ENCODE results near the gene TMEM234.
"Not testable (repeated sequence)": the region's sequence is repeated elsewhere in the genome, so short reads cannot be mapped to it uniquely, and the experiment has no call there.

Gene TMEM234

GRCh38 chr1:32221980-32222755, at the start of gene TMEM234, which contains the start of gene EIF3I:
Gene TMEM234, minus strand, starts transcription at chr1:32222353. Its CDS starts 31 bp downstream, at chr1:32222322.
Gene EIF3I, plus strand, starts transcription at chr1:32222407. Its CDS starts 35 bp downstream, at chr1:32222442.
- DNase-seq: peak; percentile 61 to 83 (median 74)

DNA sequence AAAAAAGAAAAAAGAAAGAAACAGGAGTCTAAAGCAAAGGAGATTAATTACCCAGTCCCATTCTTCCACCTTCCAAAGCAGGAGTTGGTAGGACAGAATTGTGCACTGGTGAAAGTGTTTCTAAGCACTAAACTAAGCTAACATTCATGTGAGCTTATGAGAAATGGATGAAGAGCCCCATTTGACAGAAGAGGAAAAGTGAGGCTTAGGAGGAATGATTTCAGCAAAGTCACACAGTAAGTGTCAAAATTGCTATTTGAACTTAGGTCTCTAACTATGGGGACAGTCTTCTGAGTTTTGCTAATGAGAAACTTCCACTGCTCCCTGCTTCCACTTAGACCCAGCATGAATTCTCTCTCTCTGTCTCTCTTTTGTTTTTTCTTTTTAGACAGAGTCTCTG, 47.6 kb upstream of the TMEM234 start:
- DNase-seq: no peak

GRCh38 chr1:32266921-32267591, 44.9 kb upstream of the TMEM234 start:
- DNase-seq: no peak

DNA sequence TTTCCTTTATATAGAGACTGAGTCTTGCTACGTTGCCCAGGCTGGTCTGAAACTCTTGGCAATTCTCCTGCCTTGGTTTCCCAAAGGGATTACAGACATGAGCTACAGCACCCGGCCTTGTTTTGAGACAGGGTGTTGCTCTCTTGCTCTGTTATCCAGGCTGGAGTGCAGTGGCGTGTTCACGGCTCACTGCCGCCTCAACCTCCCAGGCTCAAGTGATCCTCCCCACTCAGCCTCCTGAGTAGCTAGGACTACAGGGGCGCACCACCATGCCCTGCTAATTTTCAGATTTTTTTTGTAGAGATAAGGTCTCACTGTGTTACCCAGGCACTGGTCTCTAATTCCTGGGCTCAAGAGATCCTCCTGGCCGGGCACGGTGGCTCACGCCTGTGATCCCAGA, 43.7 kb upstream of the TMEM234 start:
- DNase-seq: no peak

DNA sequence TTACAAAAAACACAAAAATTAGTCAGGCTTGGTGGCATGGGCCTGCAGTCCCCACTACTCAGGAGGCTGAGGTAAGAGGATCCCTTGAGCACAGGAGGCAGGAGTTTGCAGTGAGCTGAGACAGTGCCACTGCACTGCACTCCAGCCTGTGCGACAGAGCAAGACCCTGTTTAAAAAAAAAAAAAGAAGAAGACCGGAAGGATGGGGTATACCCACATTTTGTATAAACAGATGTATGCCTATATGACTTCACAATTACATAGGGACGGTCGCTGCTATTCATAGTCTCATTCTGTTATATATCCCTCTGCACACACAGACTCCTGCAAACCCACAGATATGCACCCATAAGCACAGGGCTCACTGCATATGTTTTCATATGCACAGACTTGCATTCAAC, 41.6 kb upstream of the TMEM234 start:
- DNase-seq: no peak

DNA sequence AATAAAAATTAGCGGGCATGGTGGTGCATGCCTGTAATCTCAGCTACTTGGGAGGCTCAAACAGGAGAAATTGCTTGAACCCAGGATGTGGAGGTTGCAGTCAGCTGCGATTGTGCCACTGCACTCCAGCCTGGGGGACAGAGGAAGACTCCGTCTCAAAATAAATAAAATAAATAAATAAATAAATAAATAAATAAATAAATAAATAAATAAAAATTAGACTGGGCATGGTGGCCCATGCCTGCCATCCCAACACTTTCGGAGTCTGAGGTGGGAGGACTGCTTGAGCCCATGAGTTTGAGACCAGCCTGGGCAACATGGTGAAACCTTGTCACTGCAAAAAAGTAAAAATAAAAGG, 41.1 kb upstream of the TMEM234 start:
- DNase-seq: not testable (repeated sequence)

DNA sequence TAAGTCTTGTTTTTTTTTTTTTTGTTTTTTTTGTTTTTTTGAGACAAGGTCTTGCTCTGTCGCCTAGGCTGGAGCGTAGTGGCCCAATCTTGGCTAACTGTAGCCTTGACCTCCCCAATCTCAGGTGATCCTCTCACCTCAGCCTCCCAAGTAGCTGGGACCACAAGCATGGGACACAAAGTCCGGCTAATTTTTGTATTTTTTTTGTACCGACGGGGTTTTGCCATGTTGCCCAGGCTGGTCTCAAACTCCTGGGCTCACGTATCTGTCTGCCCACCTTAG, 35.0 kb upstream of the TMEM234 start:
- DNase-seq: no peak

DNA sequence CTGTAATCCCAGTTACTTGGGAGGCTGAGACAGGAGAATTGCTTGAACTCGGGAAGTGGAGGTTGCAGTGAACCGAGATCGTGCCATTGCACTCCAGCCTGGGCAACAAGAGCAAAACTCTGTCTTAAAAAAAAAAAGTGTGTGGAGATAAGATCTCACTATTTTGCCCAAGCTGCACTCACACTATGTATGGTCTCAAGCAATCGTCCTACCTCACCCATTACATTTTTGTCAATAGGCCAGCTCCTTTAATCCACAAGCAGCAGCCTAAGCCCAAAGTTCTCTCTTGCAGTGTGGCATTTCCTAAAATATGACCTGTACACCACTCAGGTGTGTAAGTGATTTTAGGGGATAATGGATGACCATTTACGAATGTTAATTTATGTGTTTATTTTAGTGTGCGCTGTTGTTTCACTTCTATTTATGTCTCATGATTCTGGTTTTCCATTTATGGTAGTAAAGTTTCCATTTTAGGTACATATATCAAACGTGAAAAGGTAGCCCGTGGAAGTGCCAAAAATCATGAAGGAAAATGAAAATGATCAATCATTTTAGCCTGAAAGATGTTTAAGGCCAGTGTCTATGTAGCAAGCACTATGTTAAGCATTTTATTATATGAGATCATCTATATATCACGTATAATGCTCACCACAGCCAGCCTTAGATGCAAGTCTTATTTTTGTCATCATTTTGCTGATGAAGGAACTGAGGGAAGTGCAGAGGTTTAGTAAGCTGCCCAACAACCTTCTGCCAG, 34.5 kb upstream of the TMEM234 start:
- no peak for DNase-seq

DNA sequence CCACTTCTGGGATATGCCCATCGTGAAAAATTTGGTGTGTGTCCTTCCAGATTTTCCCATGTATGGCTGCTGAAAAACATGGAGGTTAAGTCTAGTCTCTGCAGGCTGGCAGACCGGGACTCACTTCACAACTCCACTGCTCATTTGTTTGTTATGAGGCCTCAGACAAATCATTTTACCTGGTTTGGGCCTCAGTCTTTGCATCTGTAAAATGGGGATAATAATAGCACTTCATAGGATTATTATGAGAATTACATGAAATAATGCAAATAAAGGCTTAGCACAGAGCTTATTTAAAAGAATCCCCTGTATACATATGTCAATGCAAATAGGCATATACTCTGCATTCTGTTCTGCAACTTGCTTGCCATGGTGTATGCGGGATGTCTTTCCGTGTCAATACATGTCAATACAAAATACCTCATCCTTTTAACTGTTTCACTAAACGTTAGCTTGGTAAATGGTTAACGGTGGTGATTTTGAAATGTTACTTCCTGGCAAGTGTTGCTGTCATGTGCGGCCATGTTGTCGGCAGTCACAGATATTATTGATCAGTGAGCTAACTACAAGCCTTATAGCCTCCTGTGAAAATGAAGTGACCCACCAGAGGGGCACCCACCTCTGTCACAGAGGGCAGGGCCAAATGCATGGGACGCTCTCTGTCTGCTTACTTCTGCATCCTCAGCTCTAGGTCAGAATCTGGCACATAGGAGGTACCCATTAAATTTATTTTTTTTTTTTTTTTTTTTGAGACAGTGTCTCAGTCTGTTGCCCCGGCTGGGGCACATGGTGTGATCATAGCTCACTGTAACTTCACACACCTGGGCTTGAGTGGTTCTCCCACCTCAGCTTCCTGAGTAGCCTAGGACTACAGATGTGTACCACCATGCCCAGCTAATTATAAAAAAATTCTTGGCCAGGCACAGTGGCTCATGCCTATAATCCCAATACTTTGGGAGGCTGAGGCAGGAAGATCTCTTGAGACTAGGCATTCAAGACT, 33.2 kb upstream of the TMEM234 start:
- DNase-seq: no peak

GRCh38 chr1:32250893-32251716, 29.0 kb upstream of the TMEM234 start, which contains the start of gene LCK:
Gene LCK, plus strand, starts transcription at chr1:32251265. Its CDS starts 23,065 bp downstream, at chr1:32274330.
- peak in 3 of 4 experiments; percentile 19 to 53 (median 37) for DNase-seq

- peak in 3 of 4 experiments; percentile 46 to 68 (median 64) for DNase-seq
Observed at GRCh38 chr1:32249831-32250525, 27.8 kb upstream of the TMEM234 start.

DNA sequence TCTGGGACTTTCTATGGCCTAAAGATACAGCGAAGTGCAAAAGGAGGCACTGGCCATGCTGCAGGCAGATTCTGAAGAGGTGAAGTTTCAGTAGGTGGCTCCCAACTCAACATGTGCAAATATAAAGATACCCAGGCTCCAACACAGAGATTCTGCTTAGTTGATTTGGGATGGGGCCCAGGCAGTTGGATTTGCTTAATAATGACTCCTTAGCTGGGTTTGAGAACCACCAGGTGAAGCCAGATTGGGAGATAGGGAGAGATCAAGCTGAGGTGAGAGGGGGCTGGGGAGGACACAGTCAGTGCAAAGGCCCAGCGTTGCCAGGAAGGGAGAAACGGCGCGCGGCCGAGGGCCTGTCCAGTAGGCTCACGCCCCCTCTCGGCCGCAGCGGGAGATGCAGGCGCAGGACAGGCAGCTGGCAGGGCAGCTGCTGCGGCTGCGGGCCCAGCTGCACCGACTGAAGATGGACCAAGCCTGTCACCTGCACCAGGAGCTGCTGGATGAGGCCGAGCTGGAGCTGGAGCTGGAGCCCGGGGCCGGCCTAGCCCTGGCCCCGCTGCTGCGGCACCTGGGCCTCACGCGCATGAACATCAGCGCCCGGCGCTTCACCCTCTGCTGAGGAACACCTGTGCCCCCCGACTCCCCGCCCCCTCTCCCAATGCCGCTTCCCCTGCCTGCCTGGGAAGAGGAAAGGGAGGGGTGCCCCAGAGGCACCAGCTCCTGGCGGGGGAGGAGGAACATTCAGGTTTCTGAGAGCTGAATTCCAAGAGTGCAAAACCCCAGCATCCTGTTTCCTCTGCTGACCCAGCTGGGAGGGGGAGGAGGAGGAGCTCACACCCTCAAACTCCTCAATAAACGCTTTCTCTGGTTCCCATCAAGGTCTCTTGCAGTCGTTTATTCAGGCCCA, 26.1 kb upstream of the TMEM234 start:
- peak; percentile 41 to 60 (median 48) for DNase-seq

- DNase-seq: no peak
Observed at GRCh38 chr1:32247452-32247851, 25.3 kb upstream of the TMEM234 start.

DNA sequence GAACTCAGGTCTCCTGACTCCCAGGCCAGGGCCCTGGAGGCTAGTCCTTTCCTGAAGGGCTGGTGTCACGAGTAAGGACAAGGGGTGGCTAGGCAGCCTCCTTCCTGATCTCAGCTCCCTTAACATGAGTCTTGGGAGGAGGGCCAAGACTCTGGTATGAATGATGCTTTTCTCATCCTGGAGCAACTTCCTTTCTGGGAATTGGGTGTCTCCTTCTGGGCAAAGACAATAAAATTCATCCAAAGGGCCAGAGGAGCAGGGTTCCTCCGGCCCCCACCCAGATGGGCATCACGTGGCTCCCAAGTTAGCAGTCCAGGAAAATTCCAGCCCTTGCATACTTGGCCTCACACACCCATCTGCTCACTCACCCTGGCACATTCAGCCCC, 24.7 kb upstream of the TMEM234 start, which contains the start of gene FAM167B:
FAM167B (plus strand) TSS at position 335 of the 386 bp plus-strand sequence. CDS start 200 bp downstream, outside the sequence.
- DNase-seq: no peak

GRCh38 chr1:32242341-32242851, 20.2 kb upstream of the TMEM234 start:
- no peak for DNase-seq

GRCh38 chr1:32241001-32241763, 19.0 kb upstream of the TMEM234 start:
- peak in 2 of 4 experiments; percentile 31 to 56 for DNase-seq

DNA sequence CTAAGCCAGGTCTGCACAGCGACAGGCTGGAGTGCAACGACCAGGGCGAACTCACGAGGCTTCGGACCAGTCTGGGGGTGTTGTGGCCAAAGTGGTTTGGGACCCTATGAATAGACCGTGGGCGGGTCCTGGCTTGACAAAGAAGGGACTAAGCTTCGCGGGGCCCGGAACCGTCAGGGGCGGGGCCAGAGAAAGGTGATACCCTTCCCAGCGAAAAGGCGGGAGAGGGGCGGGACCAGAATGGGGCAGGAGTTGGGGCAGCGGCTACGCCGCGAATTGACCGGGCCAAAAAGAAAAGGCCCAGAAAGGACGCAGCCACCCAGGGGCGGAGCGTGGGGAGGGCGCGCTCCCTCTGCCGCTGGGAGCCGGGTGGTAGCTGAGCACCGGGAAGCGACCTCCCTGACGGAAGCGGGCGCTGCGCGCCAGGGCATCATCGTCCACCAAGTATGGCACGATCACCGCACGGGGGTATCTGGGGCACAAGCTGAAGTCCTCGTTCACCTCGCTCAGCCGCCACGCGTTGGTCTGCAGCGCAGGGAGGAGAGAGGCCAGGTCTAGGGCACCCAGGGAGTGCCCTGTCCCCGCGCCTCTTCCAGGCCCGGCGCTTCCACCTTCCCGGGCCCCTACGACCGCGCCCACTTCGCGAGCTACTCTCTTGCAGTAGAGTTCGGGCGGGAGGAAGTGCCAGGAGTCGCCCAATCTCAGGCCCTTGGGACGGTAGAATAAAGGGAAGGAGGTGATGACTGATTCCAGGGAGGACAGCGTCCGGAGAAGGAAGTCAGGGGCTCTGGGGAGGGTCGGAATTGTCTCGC, 18.2 kb upstream of the TMEM234 start:
- DNase-seq: peak in 2 of 4 experiments; percentile 24 to 59

- DNase-seq: no peak
Observed at GRCh38 chr1:32239790-32240139, 17.6 kb upstream of the TMEM234 start.

Measured in activated naive CD4-positive, alpha-beta T cell (primary cell).